ENCODE measurements around the gene SESN3. TPM values are rescaled to one million over a fixed set of nuclear protein-coding genes. Genes with fewer than 3 reads are reported as not detected.

SESN3 gene
- total RNA-seq, 4 donors from 2014 or later = 18.1 to 22.7 (median 21.4) TPM

DNA sequence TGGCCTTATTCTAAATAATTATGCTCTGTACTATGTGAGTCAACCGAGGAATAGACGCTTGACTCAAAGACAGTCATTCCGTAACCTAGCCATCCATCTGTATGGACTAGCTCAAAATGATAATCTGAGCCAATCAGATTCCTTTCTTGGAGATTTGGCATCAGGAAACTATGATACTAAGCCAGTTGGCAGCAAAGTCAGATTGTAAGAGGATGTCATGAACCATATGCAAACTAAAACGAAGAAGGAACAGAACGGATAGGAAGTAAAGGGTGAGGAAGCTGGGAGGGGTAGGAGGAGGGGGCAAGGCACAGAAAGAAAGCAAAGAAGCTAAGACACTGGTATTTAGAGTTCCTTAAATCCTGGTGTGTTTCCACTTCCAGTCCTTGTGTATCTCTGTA, 10.7 kb upstream of the SESN3 start:
- Histone ChIP-seq H3K27me3 (no peaks in the 10 kb centered on the region), H3K4me1 (no peaks in the 10 kb centered on the region), H3K4me3 (no peak overlapping the region), H3K36me3 (no peaks in the 10 kb centered on the region), H3K27ac (replicated peaks in 1 of 4) (peak overlapping the region in 1 of 4 donors; percentile 33), H3K9me3 (no peaks in the 10 kb centered on the region)
- intact Hi-C loops (cut with DNase I) = no loop called here
- DNase-seq (ENCODE audit: extremely low spot score) = no peak
- TF ChIP-seq POLR2AphosphoS5 (IDR thresholded peaks at IDR 0.05) (no peak), POLR2A (IDR thresholded peaks at IDR 0.05; ENCODE audit: low read depth) (no peak), EP300 (IDR thresholded peaks at IDR 0.05) (no peak)
- TF ChIP-seq, protein P1, sequence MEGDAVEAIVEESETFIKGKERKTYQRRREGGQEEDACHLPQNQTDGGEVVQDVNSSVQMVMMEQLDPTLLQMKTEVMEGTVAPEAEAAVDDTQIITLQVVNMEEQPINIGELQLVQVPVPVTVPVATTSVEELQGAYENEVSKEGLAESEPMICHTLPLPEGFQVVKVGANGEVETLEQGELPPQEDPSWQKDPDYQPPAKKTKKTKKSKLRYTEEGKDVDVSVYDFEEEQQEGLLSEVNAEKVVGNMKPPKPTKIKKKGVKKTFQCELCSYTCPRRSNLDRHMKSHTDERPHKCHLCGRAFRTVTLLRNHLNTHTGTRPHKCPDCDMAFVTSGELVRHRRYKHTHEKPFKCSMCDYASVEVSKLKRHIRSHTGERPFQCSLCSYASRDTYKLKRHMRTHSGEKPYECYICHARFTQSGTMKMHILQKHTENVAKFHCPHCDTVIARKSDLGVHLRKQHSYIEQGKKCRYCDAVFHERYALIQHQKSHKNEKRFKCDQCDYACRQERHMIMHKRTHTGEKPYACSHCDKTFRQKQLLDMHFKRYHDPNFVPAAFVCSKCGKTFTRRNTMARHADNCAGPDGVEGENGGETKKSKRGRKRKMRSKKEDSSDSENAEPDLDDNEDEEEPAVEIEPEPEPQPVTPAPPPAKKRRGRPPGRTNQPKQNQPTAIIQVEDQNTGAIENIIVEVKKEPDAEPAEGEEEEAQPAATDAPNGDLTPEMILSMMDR (IDR thresholded peaks at IDR 0.05) = no peak
- 66% methylated on average over 5 of the region's 5 CpGs for WGBS

DNA sequence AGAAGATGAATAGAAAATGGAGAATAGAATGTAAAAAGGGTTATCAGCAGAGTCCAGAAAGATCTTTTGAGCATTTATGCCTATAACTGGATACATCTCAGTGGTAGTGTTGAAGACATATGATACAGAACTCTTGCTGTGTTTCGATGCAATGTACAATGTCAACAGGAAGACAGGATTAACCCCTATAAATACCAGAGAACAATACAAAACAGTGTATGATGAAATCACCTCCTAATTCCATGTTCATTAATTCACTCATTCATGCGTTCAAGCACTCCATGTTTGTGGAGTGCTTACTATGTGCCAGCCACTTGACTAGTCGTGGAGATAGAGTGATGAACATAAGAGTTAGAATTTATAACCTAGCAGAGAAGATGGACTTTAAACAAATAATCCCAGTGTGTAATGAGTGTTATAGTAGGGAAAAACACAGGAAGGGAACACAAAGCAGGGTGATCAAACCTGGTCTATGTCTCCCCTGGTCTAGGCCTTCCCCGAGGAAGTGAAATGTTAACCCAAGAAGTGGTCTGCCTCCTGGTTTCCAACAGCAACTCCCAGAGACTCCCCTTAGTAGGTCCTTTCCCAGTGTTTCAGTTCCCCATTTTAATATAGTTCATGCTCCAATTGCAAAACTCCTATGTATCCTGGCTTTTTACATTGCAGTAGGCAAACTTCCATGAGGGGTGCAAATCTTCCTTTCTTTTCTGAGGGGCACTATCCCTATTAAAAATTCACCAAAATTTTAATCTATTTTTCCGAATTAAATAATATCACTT, 9.1 kb upstream of the SESN3 start:
- Histone ChIP-seq H3K27me3 (no peaks in the 10 kb centered on the region), H3K9me3 (no peaks in the 10 kb centered on the region), H3K36me3 (no peaks in the 10 kb centered on the region), H3K4me1 (no peaks in the 10 kb centered on the region), H3K4me3 (no peak overlapping the region), H3K27ac (replicated peaks in 1 of 4) (no peak overlapping the region)
- TF ChIP-seq, protein P1 (IDR thresholded peaks at IDR 0.05) = no peak
- TF ChIP-seq POLR2A (IDR thresholded peaks at IDR 0.05; ENCODE audit: low read depth) (no peak), EP300 (IDR thresholded peaks at IDR 0.05) (no peak), POLR2AphosphoS5 (IDR thresholded peaks at IDR 0.05) (no peak)
- DNase-seq (ENCODE audit: extremely low spot score) = no peak
- intact Hi-C loops (cut with DNase I) = loop anchor here (10.0 kb wide), 1 partner anchor 525 kb away; no protein-coding TSS in a partner anchor
- 83% methylated on average over 5 of the region's 5 CpGs for WGBS

DNA sequence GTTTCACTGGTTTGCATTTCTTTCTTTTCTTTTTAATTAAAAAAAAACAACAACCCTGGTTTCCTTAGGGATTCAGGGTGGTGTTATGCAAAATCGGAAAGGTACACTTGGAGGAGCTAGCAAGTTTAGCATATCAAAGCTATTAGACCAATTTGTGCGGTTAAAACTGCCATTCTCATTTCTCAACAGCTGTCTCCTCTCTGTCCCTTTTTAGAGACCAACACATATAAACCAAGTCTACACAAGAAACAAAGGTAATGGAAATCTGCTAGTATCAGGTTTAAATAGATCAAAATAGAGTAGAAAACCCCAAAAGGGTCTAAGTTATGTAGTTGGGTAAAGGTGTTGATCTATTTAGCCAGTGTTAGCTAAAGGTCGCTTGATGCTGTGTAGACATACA, 1.7 kb upstream of the SESN3 start:
- Histone ChIP-seq H3K27ac (replicated peaks in 1 of 4) (peak overlapping the region; percentile 85 to 92 (median 88)), H3K4me1 (peaks cover 14 to 36% (median 32%) of the 10 kb centered on the region in 4 donors), H3K9me3 (no peaks in the 10 kb centered on the region), H3K4me3 (peak overlapping the region; percentile 49 to 93 (median 88)), H3K27me3 (no peaks in the 10 kb centered on the region), H3K36me3 (no peaks in the 10 kb centered on the region)
- WGBS = 49% methylated on average over 3 of the region's 3 CpGs
- no peak for DNase-seq (ENCODE audit: extremely low spot score)
- TF ChIP-seq POLR2AphosphoS5 (IDR thresholded peaks at IDR 0.05) = no peak
- intact Hi-C loops (cut with DNase I) = loop anchor here (2.0 to 10.0 kb wide), 3 partner anchors 80 to 532 kb away; no protein-coding TSS in a partner anchor

DNA sequence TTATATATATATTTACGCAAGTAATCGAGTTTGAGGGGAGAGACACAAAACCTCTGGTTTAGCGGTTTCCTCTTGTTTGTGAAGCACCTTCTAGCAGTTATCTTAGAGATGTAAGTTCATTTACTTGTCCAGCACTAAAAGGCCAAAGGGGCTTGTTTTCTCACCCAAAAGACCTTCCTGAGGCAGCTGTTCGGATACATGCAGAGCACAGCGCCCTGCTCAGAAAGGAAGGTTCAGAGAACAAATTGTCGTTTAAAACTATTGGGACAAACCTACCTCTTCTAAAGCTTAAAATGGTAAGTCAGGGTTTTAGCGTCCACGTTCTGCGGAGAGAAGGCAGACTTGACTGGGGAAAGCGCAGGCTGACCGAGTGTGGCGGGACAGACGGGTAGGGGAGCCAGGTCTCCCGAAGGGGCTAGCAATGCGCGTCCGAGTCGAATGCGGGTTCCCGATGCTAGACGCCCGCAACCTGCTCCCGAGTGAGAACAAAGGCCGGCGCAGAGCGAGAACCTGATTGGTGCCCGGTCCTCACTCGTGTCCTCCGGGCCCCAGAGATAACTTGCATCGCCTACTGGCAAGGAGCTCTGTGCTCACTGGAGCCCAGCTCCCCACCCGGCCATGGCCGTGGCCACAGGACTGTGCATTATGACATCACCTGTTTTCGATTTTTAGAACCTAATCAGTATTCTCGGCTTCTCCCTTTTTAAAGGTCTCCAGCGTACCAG, 1.0 kb upstream of the SESN3 start:
- Histone ChIP-seq H3K36me3 (no peaks in the 10 kb centered on the region), H3K4me1 (peaks cover 14 to 37% (median 34%) of the 10 kb centered on the region in 4 donors), H3K27ac (replicated peaks in 1 of 4) (peak overlapping the region; percentile 85 to 92 (median 88)), H3K9me3 (no peaks in the 10 kb centered on the region), H3K4me3 (peak overlapping the region; percentile 49 to 93 (median 88)), H3K27me3 (no peaks in the 10 kb centered on the region)
- intact Hi-C loops (cut with DNase I) = loop anchor here (2.0 to 10.0 kb wide), 3 partner anchors 80 to 533 kb away; no protein-coding TSS in a partner anchor
- TF ChIP-seq POLR2A (IDR thresholded peaks at IDR 0.05; ENCODE audit: low read depth) (no peak), EP300 (IDR thresholded peaks at IDR 0.05) (no peak), POLR2AphosphoS5 (IDR thresholded peaks at IDR 0.05) (peak; percentile 49 to 59)
- TF ChIP-seq, protein P1 (IDR thresholded peaks at IDR 0.05) = peak in 1 of 3 experiments; percentile 10
- peak; percentile 94 for DNase-seq (ENCODE audit: extremely low spot score)
- 2% methylated on average over 30 of the region's 35 CpGs for WGBS

DNA sequence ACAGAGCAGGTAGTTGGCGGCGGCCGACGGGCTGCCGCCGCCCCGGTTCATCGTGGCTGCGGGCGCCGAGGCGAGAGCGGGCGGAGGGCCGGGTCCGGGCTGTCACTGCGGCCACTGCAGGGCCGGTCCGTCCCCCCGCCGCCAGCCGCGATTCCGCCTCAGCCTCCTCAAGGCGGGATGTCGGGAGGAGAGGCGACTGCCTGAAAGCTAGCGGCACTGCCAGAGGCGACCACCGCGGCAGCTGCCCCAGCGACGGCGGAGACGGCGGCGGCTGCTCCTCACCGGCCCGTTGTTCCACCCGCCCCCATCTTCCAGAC, 234 bp downstream of the SESN3 start:
- Histone ChIP-seq H3K36me3 (no peaks in the 10 kb centered on the region), H3K27me3 (no peaks in the 10 kb centered on the region), H3K27ac (replicated peaks in 1 of 4) (peak overlapping the region; percentile 85 to 92 (median 88)), H3K9me3 (no peaks in the 10 kb centered on the region), H3K4me1 (peaks cover 14 to 37% (median 34%) of the 10 kb centered on the region in 4 donors), H3K4me3 (peak overlapping the region; percentile 82 to 93 (median 88))
- WGBS = 0% methylated on average over 8 of the region's 40 CpGs
- DNase-seq (ENCODE audit: extremely low spot score) = no peak
- TF ChIP-seq EP300 (IDR thresholded peaks at IDR 0.05) = no peak
- no peak for TF ChIP-seq POLR2A (IDR thresholded peaks at IDR 0.05; ENCODE audit: low read depth)
- no peak for TF ChIP-seq POLR2AphosphoS5 (IDR thresholded peaks at IDR 0.05)
- TF ChIP-seq, protein P1 (IDR thresholded peaks at IDR 0.05) = no peak
- intact Hi-C loops (cut with DNase I) = loop anchor here (5.0 to 10.0 kb wide), 2 partner anchors 78 to 534 kb away; no protein-coding TSS in a partner anchor
